Karpas-422 (cell line): Measurements from ENCODE around the gene CWF19L2. TPM values are rescaled to one million over a fixed set of nuclear protein-coding genes. Genes with fewer than 3 reads are reported as not detected.

Experiments
- DNase-seq: peaks from one replicate; pipeline ENCODE4 v3.0.0-alpha.2; 2015
- H2AFZ ChIP-seq: fragments of 200-600 bp; sonication (generic); 2 replicates; pipeline ENCODE4 v1.6.1; 2014; ENCODE audit warnings: antibody characterized with exemption, low read length, mixed read lengths
- H3K27ac ChIP-seq: fragments of 200-600 bp; sonication (generic); 2 replicates; pipeline ENCODE4 v1.5.1; 2014; ENCODE audit warnings: mild to moderate bottlenecking, low read length, moderate library complexity
- H3K27me3 ChIP-seq: fragments of 200-600 bp; sonication (generic); 2 replicates; pipeline ENCODE4 v1.6.1; 2014; ENCODE audit warnings: low read length, mixed read lengths
- H3K36me3 ChIP-seq: fragments of 200-600 bp; sonication (generic); 2 replicates; pipeline ENCODE4 v1.6.1; 2014; ENCODE audit warnings: low read length, mixed read lengths; ENCODE audit not compliant: insufficient read depth
- H3K4me1 ChIP-seq: fragments of 200-600 bp; sonication (generic); 2 replicates; pipeline ENCODE4 v1.6.1; 2014; ENCODE audit warnings: mild to moderate bottlenecking, low read length, mixed read lengths
- H3K4me2 ChIP-seq: fragments of 200-600 bp; sonication (generic); 2 replicates; pipeline ENCODE4 v1.6.1; 2014; ENCODE audit warnings: low read length, low read depth, mild to moderate bottlenecking; ENCODE audit not compliant: poor library complexity, severe bottlenecking
- H3K4me3 ChIP-seq: fragments of 200-600 bp; sonication (generic); 2 replicates; pipeline ENCODE4 v1.5.1; 2014; ENCODE audit warnings: mild to moderate bottlenecking, antibody characterized with exemption, low read length, mixed read lengths
- H3K79me2 ChIP-seq: fragments of 200-600 bp; sonication (generic); 2 replicates; pipeline ENCODE4 v1.6.1; 2014; ENCODE audit warnings: mild to moderate bottlenecking, low read length, mixed read lengths
- H3K9ac ChIP-seq: fragments of 200-600 bp; sonication (generic); 2 replicates; pipeline ENCODE4 v1.6.0; 2014; ENCODE audit warnings: low read length
- H3K9me2 ChIP-seq: fragments of 200-600 bp; sonication (generic), shearing (Covaris generic); replicated peaks from 2 replicates; pipeline ENCODE4 v1.6.0; 2014; ENCODE audit warnings: mild to moderate bottlenecking, low read length, moderate library complexity; ENCODE audit not compliant: insufficient read depth
- H3K9me3 ChIP-seq: fragments of 300-700, 200-600 bp; sonication (generic); 2 replicates; pipeline ENCODE4 v1.6.1; 2014; ENCODE audit warnings: low read length, mixed read lengths
- H4K20me1 ChIP-seq: fragments of 200-600 bp; sonication (generic); 2 replicates; pipeline ENCODE4 v1.6.1; 2014; ENCODE audit warnings: mild to moderate bottlenecking, antibody characterized with exemption, low read length, low read depth; ENCODE audit not compliant: insufficient read depth
- total RNA-seq: library from RNA; depleted of rRNA; stranded (reverse); fragments of >200 nt; shearing (Covaris generic); gene quantifications from 2 replicates; pipeline ENCODE4 v1.2.3, GENCODE V29; 2014; ENCODE audit warnings: low replicate concordance

The CWF19L2 gene
- total RNA-seq, 1 experiment from 2014 or later = 41.0 TPM

DNA sequence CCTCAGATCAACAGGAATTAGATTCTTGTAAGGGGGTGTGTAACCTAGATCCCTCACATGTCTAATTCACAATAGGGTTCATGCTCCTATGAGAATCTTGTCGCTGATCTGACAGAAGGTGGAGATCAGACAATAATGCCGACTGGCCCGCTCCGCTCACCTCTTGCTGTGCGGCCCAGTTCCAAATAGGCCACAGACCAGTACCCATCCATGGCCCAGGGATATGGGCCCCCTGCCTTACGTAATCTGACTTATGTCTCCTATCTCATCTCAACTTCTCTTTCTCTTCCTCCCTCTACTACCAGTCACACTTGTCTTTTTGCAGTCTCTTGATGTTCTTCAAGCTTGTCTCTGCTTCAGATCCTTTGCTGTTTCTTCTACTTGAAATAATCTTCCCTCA lies 70.0 kb downstream of the CWF19L2 start:
- no peak overlapping the region for H3K9ac ChIP-seq
- no peaks in the 10 kb centered on the region for H3K4me1 ChIP-seq
- H3K79me2 ChIP-seq = peaks cover 38% of the 10 kb centered on the region
- H3K27me3 ChIP-seq = no peaks in the 10 kb centered on the region
- H3K27ac ChIP-seq = no peak overlapping the region
- H4K20me1 ChIP-seq = no peaks in the 10 kb centered on the region
- H3K36me3 ChIP-seq = peaks cover 29% of the 10 kb centered on the region
- H3K9me3 ChIP-seq = no peaks in the 10 kb centered on the region
- H2AFZ ChIP-seq = no peak overlapping the region
- H3K4me3 ChIP-seq = no peak overlapping the region
- H3K4me2 ChIP-seq = no peak overlapping the region
- no peak for DNase-seq
- H3K9me2 ChIP-seq = no peaks in the 10 kb centered on the region

- Histone ChIP-seq H3K27ac (no peak overlapping the region), H3K9me3 (no peaks in the 10 kb centered on the region), H3K36me3 (peaks cover 9% of the 10 kb centered on the region; the same call in 1 of the 2 replicates), H3K4me3 (no peak overlapping the region), H3K79me2 (peaks cover 57% of the 10 kb centered on the region), H3K27me3 (no peaks in the 10 kb centered on the region), H3K4me1 (no peaks in the 10 kb centered on the region), H3K9me2 (no peaks in the 10 kb centered on the region), H2AFZ (no peak overlapping the region), H3K9ac (no peak overlapping the region), H3K4me2 (no peak overlapping the region), H4K20me1 (no peaks in the 10 kb centered on the region)
- no peak for DNase-seq
Observed at GRCh38 chr11:107385361-107385981, 72.2 kb downstream of the CWF19L2 start.

GRCh38 chr11:107384144-107384852 lies 73.3 kb downstream of the CWF19L2 start:
- no peak for DNase-seq
- Histone ChIP-seq H3K27ac (no peak overlapping the region), H4K20me1 (no peaks in the 10 kb centered on the region), H3K79me2 (peaks cover 61% of the 10 kb centered on the region), H3K9me2 (no peaks in the 10 kb centered on the region), H3K4me1 (no peaks in the 10 kb centered on the region), H3K36me3 (no peaks in the 10 kb centered on the region; the same call in 1 of the 2 replicates), H3K4me2 (no peak overlapping the region), H2AFZ (no peak overlapping the region), H3K27me3 (no peaks in the 10 kb centered on the region), H3K4me3 (no peak overlapping the region), H3K9me3 (no peaks in the 10 kb centered on the region), H3K9ac (no peak overlapping the region)

GRCh38 chr11:107372439-107372838 lies 85.2 kb downstream of the CWF19L2 start:
- Histone ChIP-seq H2AFZ (no peak overlapping the region), H3K9ac (no peak overlapping the region)

GRCh38 chr11:107370390-107370789 lies 87.2 kb downstream of the CWF19L2 start:
- no peaks in the 10 kb centered on the region for H3K4me1 ChIP-seq
- no peak overlapping the region for H2AFZ ChIP-seq
- no peak overlapping the region for H3K27ac ChIP-seq
- no peak overlapping the region for H3K4me2 ChIP-seq
- H3K9me2 ChIP-seq = no peaks in the 10 kb centered on the region
- H3K9me3 ChIP-seq = no peaks in the 10 kb centered on the region
- no peaks in the 10 kb centered on the region for H3K27me3 ChIP-seq
- no peaks in the 10 kb centered on the region for H4K20me1 ChIP-seq
- no peak for DNase-seq
- H3K4me3 ChIP-seq = no peak overlapping the region
- H3K36me3 ChIP-seq = no peaks in the 10 kb centered on the region; the same call in 1 of the 2 replicates
- H3K9ac ChIP-seq = no peak overlapping the region
- H3K79me2 ChIP-seq = peaks cover 44% of the 10 kb centered on the region

More at GRCh38 chr11:107372439-107372838, 85.2 kb downstream of the CWF19L2 start:
- H3K27ac ChIP-seq = no peak overlapping the region
- no peak overlapping the region for H3K4me2 ChIP-seq
- H3K27me3 ChIP-seq = no peaks in the 10 kb centered on the region
- H3K79me2 ChIP-seq = peaks cover 44% of the 10 kb centered on the region
- H3K4me3 ChIP-seq = no peak overlapping the region
- H3K9me3 ChIP-seq = no peaks in the 10 kb centered on the region
- no peaks in the 10 kb centered on the region; the same call in 1 of the 2 replicates for H3K36me3 ChIP-seq
- H3K4me1 ChIP-seq = no peaks in the 10 kb centered on the region
- DNase-seq = no peak
- no peaks in the 10 kb centered on the region for H3K9me2 ChIP-seq
- no peaks in the 10 kb centered on the region for H4K20me1 ChIP-seq

DNA sequence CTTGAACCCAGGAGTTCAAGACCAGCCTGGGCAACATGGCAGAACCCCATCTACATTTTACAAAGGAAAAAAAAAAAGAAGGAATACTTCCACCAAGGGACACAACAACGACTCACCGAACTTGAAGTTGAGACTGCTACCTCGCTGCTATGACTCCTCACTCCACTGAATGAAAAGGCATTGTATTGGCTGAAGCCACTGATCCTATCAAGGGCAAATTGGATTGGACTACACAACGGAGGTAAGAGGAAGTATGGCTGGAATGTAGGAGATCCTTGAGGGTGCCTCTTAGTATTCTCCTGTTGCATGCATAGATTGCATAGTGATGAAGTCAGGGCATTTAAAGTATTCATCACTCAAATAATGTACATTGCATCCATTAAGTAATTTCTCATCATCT lies 97.9 kb downstream of the CWF19L2 start:
- Histone ChIP-seq H4K20me1 (no peaks in the 10 kb centered on the region), H3K36me3 (0 out of 2 replicates have a peak, but pooled peaks cover 4% of the 10 kb centered on the region)

DNA sequence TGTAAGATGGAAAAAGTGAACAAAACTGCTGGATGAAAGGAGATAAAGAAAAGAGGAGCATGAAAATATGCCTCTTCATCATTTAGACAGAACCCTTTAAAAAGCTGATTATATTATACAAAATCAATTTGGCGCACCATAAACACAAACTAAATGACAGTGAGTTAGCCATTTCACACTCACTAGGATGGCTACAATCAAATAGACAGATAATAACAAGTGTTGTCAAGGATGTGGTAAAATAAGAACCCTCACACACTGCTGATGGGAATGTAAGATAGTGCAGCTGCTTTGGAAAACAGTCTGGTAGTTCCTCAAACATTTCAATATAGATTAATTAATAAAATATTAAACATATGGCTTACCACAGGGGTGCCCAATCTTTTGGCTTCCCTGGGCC lies 99.7 kb downstream of the CWF19L2 start:
- Histone ChIP-seq H3K9ac (no peak overlapping the region), H3K27ac (no peak overlapping the region), H4K20me1 (no peaks in the 10 kb centered on the region), H3K4me1 (no peaks in the 10 kb centered on the region), H3K79me2 (peaks cover 45% of the 10 kb centered on the region), H3K36me3 (0 out of 2 replicates have a peak, but pooled peaks cover 4% of the 10 kb centered on the region), H2AFZ (no peak overlapping the region), H3K4me3 (no peak overlapping the region), H3K4me2 (no peak overlapping the region), H3K9me2 (no peaks in the 10 kb centered on the region), H3K27me3 (no peaks in the 10 kb centered on the region), H3K9me3 (peaks cover 6% of the 10 kb centered on the region; the same call in 1 of the 2 replicates)
- DNase-seq = no peak

More for the DNA sequence above, 97.9 kb downstream of the CWF19L2 start:
- Histone ChIP-seq H2AFZ (no peak overlapping the region), H3K9me3 (peaks cover 6% of the 10 kb centered on the region; the same call in 1 of the 2 replicates), H3K4me3 (no peak overlapping the region), H3K9me2 (no peaks in the 10 kb centered on the region), H3K4me2 (no peak overlapping the region), H3K4me1 (no peaks in the 10 kb centered on the region), H3K27ac (no peak overlapping the region), H3K9ac (no peak overlapping the region), H3K27me3 (no peaks in the 10 kb centered on the region), H3K79me2 (peaks cover 41% of the 10 kb centered on the region)
- no peak for DNase-seq

GRCh38 chr11:107354780-107355179 lies 102.8 kb downstream of the CWF19L2 start:
- Histone ChIP-seq H3K4me1 (no peaks in the 10 kb centered on the region), H3K27me3 (no peaks in the 10 kb centered on the region), H3K9ac (no peak overlapping the region), H3K4me2 (no peak overlapping the region), H3K9me2 (no peaks in the 10 kb centered on the region), H3K79me2 (peaks cover 41% of the 10 kb centered on the region), H4K20me1 (no peaks in the 10 kb centered on the region), H3K36me3 (no peaks in the 10 kb centered on the region; the same call in 1 of the 2 replicates), H3K9me3 (no peaks in the 10 kb centered on the region), H3K4me3 (no peak overlapping the region), H3K27ac (no peak overlapping the region), H2AFZ (no peak overlapping the region)
- DNase-seq = no peak
